SK-N-SH (cell line): ENCODE measurements around the gene SNX9. TPM values are rescaled to one million over a fixed set of nuclear protein-coding genes. Genes with fewer than 3 reads are reported as not detected.

Experiments used
- CTCF ChIA-PET: fragments of 300-600, 350-600 bp; formaldehyde crosslinking; extraction: SDS; loops from one replicate; lab custom pipeline; 2021; lab: Yijun Ruan, JAX
- POLR2A ChIA-PET: fragments of 350-600 bp; sonication (Branson Sonifier 250); formaldehyde crosslinking; extraction: SDS; loops from one replicate; lab custom pipeline; 2020; ENCODE audit warnings: antibody characterized with exemption, inconsistent platforms; lab: Yijun Ruan, JAX
- DNase-seq: peaks from one replicate; pipeline ENCODE4 v3.0.0; 2012
- H2AFZ ChIP-seq: fragments of 200-600 bp; sonication (generic); 2 replicates; pipeline ENCODE4 v1.8.1; 2016; ENCODE audit warnings: antibody characterized with exemption, mild to moderate bottlenecking, low read depth
- H3F3A ChIP-seq: fragments of 200-600 bp; sonication (generic); replicated peaks from 2 replicates; pipeline ENCODE3; 2016; ENCODE audit warnings: antibody characterized with exemption, mild to moderate bottlenecking; ENCODE audit not compliant: insufficient read depth
- H3K27ac ChIP-seq, 2 experiments: fragments of 200-500 bp in 1 of 2; fragments of 200-600 bp in 1 of 2; sonication (Bioruptor generic) in 1 of 2; sonication (generic), shearing (Covaris generic) in 1 of 2; 2 replicates each; pipeline versions ENCODE4 v1.5.1 to v1.6.1; 2014 to 2016; ENCODE audit warnings: low read depth in 2 of 2, inconsistent platforms in 1 of 2, low read length in 1 of 2, mild to moderate bottlenecking in 1 of 2, mixed read lengths in 1 of 2
- H3K27me3 ChIP-seq: fragments of 200-600 bp; sonication (generic), shearing (Covaris generic); 2 replicates; pipeline ENCODE4 v1.6.1; 2016; ENCODE audit warnings: mixed run types; ENCODE audit not compliant: insufficient read depth
- H3K36me3 ChIP-seq, 2 experiments: fragments of 200-500 bp in 1 of 2; fragments of 200-600 bp in 1 of 2; sonication (Bioruptor generic) in 1 of 2; sonication (generic) in 1 of 2; replicated peaks in 1 of 2; 2 replicates each; pipeline versions ENCODE3 to v1.5.1; 2014 to 2016; ENCODE audit warnings: low read length in 1 of 2, mild to moderate bottlenecking in 1 of 2; ENCODE audit not compliant: insufficient read depth in 2 of 2, control insufficient read depth in 1 of 2
- H3K4me1 ChIP-seq, 2 experiments: fragments of 200-500 bp in 1 of 2; fragments of 200-600 bp in 1 of 2; sonication (Bioruptor generic) in 1 of 2; sonication (generic), shearing (Covaris generic) in 1 of 2; 2 replicates each; pipeline versions ENCODE4 v1.5.1 to v1.6.1; 2014 to 2016; ENCODE audit warnings: low read depth in 1 of 2, low read length in 1 of 2, mixed run types in 1 of 2; ENCODE audit not compliant: insufficient read depth in 2 of 2, control insufficient read depth in 1 of 2
- H3K4me2 ChIP-seq: fragments of 200-600 bp; sonication (generic), shearing (Covaris generic); 2 replicates; pipeline ENCODE4 v1.6.1; 2017; ENCODE audit warnings: mixed run types
- H3K4me3 ChIP-seq, 2 experiments: fragments of 200-500 bp in 1 of 2; fragments of 200-600 bp in 1 of 2; sonication (Bioruptor generic) in 1 of 2; sonication (generic), shearing (Covaris generic) in 1 of 2; 2 replicates each; pipeline versions ENCODE4 v1.5.1 to v1.8.1; 2014 to 2016; ENCODE audit warnings: low read depth in 2 of 2, inconsistent platforms in 1 of 2, low read length in 1 of 2, mild to moderate bottlenecking in 1 of 2, mixed read lengths in 1 of 2, moderate library complexity in 1 of 2
- H3K79me2 ChIP-seq: fragments of 200-600 bp; sonication (generic); 2 replicates; pipeline ENCODE4 v1.8.1; 2017; ENCODE audit warnings: mild to moderate bottlenecking; ENCODE audit not compliant: insufficient read depth
- H3K9ac ChIP-seq: fragments of 200-600 bp; sonication (generic); 2 replicates; pipeline ENCODE4 v1.6.1; 2017; ENCODE audit warnings: mixed run types
- H3K9me2 ChIP-seq: fragments of 200-600 bp; sonication (generic); 2 replicates; pipeline ENCODE4 v1.6.1; 2017; ENCODE audit warnings: mixed run types
- H3K9me3 ChIP-seq: fragments of 200-600 bp; sonication (generic); 2 replicates; pipeline ENCODE4 v1.6.1; 2017; ENCODE audit warnings: mixed run types, mild to moderate bottlenecking, moderate library complexity
- H4K20me1 ChIP-seq: fragments of 200-600 bp; sonication (generic); 2 replicates; pipeline ENCODE4 v1.6.1; 2017; ENCODE audit warnings: mild to moderate bottlenecking, mixed run types; ENCODE audit not compliant: insufficient read depth
- CHD2 ChIP-seq: fragments of 150-350 bp; IDR thresholded peaks from 2 replicates; pipeline ENCODE4 v1.6.1; 2018; ENCODE audit warnings: low read length; ENCODE audit not compliant: partially characterized antibody
- ELF1 ChIP-seq: IDR thresholded peaks from 2 replicates; pipeline ENCODE4 v1.4.0; 2012
- EP300 ChIP-seq, 2 experiments: IDR thresholded peaks; 2 replicates each; pipeline versions ENCODE4 v1.4.0 to v1.6.1; 2012; ENCODE audit warnings: borderline replicate concordance in 1 of 2, low read depth in 1 of 2, low read length in 1 of 2
- EZH2phosphoT487 ChIP-seq: fragments of 200-600 bp; sonication (generic); IDR thresholded peaks from 2 replicates; pipeline ENCODE4 v1.6.1; 2017; ENCODE audit warnings: low read depth, mixed run types, mild to moderate bottlenecking, antibody characterized with exemption, moderate library complexity, borderline replicate concordance
- FOXM1 ChIP-seq: IDR thresholded peaks from 2 replicates; pipeline ENCODE4 v1.4.0; 2012; ENCODE audit warnings: low read depth, mild to moderate bottlenecking
- GABPA ChIP-seq: IDR thresholded peaks from 2 replicates; pipeline ENCODE4 v1.4.0; 2012; ENCODE audit warnings: low read depth, mild to moderate bottlenecking
- GATA2 ChIP-seq: sonication (generic); formaldehyde crosslinking; IDR thresholded peaks from 2 replicates; pipeline ENCODE4 v1.5.0; 2020; ENCODE audit warnings: mild to moderate bottlenecking, missing genetic modification reagents
- JUND ChIP-seq: IDR thresholded peaks from 2 replicates; pipeline ENCODE4 v1.4.0; 2012
- MEF2A ChIP-seq: IDR thresholded peaks from 2 replicates; pipeline ENCODE4 v1.4.0; 2012; ENCODE audit warnings: low read depth, borderline replicate concordance
- NFIC ChIP-seq: IDR thresholded peaks from 2 replicates; pipeline ENCODE4 v1.4.0; 2012; ENCODE audit warnings: borderline replicate concordance
- RAD21 ChIP-seq: IDR thresholded peaks from 2 replicates; pipeline ENCODE4 v1.6.1; 2012; ENCODE audit warnings: mild to moderate bottlenecking, low read length
- RFX5 ChIP-seq: IDR thresholded peaks from 2 replicates; pipeline ENCODE4 v1.6.1; 2012; ENCODE audit warnings: mild to moderate bottlenecking, improper control_type of control experiment, low read length
- SIN3A ChIP-seq: IDR thresholded peaks from 2 replicates; pipeline ENCODE4 v1.6.1; 2012; ENCODE audit warnings: low read depth, mild to moderate bottlenecking, low read length, moderate library complexity, borderline replicate concordance
- TAF1 ChIP-seq: IDR thresholded peaks from 2 replicates; pipeline ENCODE4 v1.6.1; 2012; ENCODE audit warnings: low read depth, mild to moderate bottlenecking, low read length, moderate library complexity, borderline replicate concordance
- TCF12 ChIP-seq: IDR thresholded peaks from 2 replicates; pipeline ENCODE4 v1.4.0; 2012
- WGBS: methylation state at CpG from one replicate; pipeline ENCODE4 v1.1.6; 2017; ENCODE audit warnings: low lambda C conversion rate; 5-methylcytosine and 5-hydroxymethylcytosine counted together
- polyA plus RNA-seq, 3 experiments: library from polyadenylated mRNA; depleted of rRNA; stranded (reverse); fragments of >200 nt; gene quantifications; 2 replicates each; pipeline ENCODE4 v1.2.3, GENCODE V29; 2012
- TF ChIP-seq, protein P1 (sequence below): fragments of 200-600 bp; sonication (generic); IDR thresholded peaks from 2 replicates; pipeline ENCODE4 v1.6.1; 2017; ENCODE audit warnings: antibody characterized with exemption, mild to moderate bottlenecking, moderate library complexity
- TF ChIP-seq, protein P2 (sequence below): IDR thresholded peaks from 2 replicates; pipeline ENCODE4 v1.4.0; 2012; ENCODE audit warnings: low read depth, borderline replicate concordance
- TF ChIP-seq, protein P3 (sequence below): IDR thresholded peaks from 2 replicates; pipeline ENCODE4; 2012
- TF ChIP-seq, protein P4 (sequence below): IDR thresholded peaks from 2 replicates; pipeline ENCODE4 v1.6.1; 2012; ENCODE audit warnings: mild to moderate bottlenecking, low read depth, low read length, moderate library complexity
- TF ChIP-seq, protein P5 (sequence below): IDR thresholded peaks from 2 replicates; pipeline ENCODE4 v1.4.0; 2012; ENCODE audit warnings: low read depth

SNX9 gene
- polyA plus RNA-seq, 1 of the 3 experiments (the other 2 are of a cell fraction), result 31.6 TPM

DNA sequence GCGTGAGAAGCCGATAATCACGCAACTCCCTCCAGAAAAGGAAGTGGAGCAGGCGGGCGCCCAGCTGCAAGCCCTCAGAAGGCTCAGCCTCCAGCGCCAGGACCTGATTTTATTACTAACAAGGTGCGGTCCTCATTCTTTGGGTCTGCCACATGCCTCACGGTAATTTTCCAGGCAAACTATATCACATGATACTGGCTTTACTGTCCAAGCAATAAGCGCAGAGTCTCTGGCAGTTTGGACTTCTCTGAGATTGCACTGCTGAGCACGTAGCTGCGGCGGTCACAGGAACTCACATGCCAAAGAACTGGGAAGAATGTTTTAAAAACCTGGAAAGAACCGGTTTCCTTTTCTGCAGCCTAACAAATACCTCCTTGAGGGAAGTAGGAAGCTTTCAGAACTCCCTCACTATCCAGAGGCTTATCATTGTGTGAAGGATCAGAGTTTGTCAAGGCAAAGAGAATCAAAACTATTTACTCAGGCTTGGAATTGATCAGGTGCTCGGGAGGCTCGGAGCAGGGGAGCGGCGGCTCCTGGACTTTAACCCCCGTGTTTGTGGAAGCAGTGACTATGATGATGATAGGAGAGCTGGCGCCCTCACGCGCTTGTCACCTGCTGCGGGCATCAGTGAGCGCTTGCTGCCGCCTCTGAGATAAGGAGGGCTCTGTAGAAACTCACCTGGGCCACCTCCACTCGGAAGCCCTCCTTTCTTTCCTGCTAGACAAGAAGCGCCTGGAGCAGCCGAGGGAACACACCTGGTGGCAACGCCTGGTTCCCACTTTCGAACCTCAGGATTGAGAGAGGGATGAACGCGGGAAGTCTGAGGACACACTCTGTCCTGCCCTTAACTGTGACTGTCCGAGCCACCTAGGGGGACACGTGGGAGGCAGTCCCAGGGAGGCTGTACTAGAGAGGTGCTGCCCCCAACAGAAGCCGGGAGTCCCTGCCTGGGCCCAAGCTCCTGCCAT is 131.4 kb downstream of the SNX9 start:
- Histone ChIP-seq H3K36me3 (peaks cover 0 to 3% of the 10 kb centered on the region in 2 experiments), H3K9me3 (peaks cover 15% of the 10 kb centered on the region; the same call in 1 of the 2 replicates), H3K4me1 (peaks cover 0 to 5% of the 10 kb centered on the region in 2 experiments; a peak in 1 of 4 replicates), H4K20me1 (no peaks in the 10 kb centered on the region)
- TF ChIP-seq, protein P1, sequence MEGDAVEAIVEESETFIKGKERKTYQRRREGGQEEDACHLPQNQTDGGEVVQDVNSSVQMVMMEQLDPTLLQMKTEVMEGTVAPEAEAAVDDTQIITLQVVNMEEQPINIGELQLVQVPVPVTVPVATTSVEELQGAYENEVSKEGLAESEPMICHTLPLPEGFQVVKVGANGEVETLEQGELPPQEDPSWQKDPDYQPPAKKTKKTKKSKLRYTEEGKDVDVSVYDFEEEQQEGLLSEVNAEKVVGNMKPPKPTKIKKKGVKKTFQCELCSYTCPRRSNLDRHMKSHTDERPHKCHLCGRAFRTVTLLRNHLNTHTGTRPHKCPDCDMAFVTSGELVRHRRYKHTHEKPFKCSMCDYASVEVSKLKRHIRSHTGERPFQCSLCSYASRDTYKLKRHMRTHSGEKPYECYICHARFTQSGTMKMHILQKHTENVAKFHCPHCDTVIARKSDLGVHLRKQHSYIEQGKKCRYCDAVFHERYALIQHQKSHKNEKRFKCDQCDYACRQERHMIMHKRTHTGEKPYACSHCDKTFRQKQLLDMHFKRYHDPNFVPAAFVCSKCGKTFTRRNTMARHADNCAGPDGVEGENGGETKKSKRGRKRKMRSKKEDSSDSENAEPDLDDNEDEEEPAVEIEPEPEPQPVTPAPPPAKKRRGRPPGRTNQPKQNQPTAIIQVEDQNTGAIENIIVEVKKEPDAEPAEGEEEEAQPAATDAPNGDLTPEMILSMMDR, result no peak
- TF ChIP-seq, protein P2, sequence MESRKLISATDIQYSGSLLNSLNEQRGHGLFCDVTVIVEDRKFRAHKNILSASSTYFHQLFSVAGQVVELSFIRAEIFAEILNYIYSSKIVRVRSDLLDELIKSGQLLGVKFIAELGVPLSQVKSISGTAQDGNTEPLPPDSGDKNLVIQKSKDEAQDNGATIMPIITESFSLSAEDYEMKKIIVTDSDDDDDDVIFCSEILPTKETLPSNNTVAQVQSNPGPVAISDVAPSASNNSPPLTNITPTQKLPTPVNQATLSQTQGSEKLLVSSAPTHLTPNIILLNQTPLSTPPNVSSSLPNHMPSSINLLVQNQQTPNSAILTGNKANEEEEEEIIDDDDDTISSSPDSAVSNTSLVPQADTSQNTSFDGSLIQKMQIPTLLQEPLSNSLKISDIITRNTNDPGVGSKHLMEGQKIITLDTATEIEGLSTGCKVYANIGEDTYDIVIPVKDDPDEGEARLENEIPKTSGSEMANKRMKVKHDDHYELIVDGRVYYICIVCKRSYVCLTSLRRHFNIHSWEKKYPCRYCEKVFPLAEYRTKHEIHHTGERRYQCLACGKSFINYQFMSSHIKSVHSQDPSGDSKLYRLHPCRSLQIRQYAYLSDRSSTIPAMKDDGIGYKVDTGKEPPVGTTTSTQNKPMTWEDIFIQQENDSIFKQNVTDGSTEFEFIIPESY, result no peak
- TF ChIP-seq, protein P3, sequence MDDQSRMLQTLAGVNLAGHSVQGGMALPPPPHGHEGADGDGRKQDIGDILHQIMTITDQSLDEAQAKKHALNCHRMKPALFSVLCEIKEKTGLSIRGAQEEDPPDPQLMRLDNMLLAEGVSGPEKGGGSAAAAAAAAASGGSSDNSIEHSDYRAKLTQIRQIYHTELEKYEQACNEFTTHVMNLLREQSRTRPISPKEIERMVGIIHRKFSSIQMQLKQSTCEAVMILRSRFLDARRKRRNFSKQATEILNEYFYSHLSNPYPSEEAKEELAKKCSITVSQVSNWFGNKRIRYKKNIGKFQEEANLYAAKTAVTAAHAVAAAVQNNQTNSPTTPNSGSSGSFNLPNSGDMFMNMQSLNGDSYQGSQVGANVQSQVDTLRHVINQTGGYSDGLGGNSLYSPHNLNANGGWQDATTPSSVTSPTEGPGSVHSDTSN, result no peak
- TF ChIP-seq MEF2A (no peak), CHD2 (no peak), TAF1 (no peak), RFX5 (no peak), GATA2 (CRISPR knock-in tag) (no peak), SIN3A (no peak), JUND (no peak), TCF12 (no peak), RAD21 (no peak), EP300 (IDR thresholded peaks at IDR 0.05; ENCODE audit: borderline replicate concordance in 1 of 2, low read depth in 1 of 2, low read length in 1 of 2) (no peak), EZH2phosphoT487 (no peak), NFIC (no peak), GABPA (no peak), ELF1 (no peak), FOXM1 (no peak)
- TF ChIP-seq, protein P4, sequence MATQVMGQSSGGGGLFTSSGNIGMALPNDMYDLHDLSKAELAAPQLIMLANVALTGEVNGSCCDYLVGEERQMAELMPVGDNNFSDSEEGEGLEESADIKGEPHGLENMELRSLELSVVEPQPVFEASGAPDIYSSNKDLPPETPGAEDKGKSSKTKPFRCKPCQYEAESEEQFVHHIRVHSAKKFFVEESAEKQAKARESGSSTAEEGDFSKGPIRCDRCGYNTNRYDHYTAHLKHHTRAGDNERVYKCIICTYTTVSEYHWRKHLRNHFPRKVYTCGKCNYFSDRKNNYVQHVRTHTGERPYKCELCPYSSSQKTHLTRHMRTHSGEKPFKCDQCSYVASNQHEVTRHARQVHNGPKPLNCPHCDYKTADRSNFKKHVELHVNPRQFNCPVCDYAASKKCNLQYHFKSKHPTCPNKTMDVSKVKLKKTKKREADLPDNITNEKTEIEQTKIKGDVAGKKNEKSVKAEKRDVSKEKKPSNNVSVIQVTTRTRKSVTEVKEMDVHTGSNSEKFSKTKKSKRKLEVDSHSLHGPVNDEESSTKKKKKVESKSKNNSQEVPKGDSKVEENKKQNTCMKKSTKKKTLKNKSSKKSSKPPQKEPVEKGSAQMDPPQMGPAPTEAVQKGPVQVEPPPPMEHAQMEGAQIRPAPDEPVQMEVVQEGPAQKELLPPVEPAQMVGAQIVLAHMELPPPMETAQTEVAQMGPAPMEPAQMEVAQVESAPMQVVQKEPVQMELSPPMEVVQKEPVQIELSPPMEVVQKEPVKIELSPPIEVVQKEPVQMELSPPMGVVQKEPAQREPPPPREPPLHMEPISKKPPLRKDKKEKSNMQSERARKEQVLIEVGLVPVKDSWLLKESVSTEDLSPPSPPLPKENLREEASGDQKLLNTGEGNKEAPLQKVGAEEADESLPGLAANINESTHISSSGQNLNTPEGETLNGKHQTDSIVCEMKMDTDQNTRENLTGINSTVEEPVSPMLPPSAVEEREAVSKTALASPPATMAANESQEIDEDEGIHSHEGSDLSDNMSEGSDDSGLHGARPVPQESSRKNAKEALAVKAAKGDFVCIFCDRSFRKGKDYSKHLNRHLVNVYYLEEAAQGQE, result no peak
- TF ChIP-seq, protein P5, sequence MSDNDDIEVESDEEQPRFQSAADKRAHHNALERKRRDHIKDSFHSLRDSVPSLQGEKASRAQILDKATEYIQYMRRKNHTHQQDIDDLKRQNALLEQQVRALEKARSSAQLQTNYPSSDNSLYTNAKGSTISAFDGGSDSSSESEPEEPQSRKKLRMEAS, result no peak
- TF ChIP-seq, all 33 proteins: peak for 0
- H3K4me2 ChIP-seq, result no peak overlapping the region
- no peak overlapping the region for H3K9ac ChIP-seq
- no peak overlapping the region for H3K4me3 ChIP-seq
- no peak overlapping the region for H2AFZ ChIP-seq
- 87% methylated on average over 30 of the region's 34 CpGs for WGBS
- H3K27me3 ChIP-seq, result no peaks in the 10 kb centered on the region
- H3K9me2 ChIP-seq, result no peaks in the 10 kb centered on the region
- ChIA-PET CTCF (no interaction called here), POLR2A (no interaction called here)
- no peak for DNase-seq
- H3F3A ChIP-seq, result peaks cover 6% of the 10 kb centered on the region
- H3K79me2 ChIP-seq, result no peaks in the 10 kb centered on the region
- no peak overlapping the region for H3K27ac ChIP-seq
